ENCODE results near the gene KIF4A.

DNA sequence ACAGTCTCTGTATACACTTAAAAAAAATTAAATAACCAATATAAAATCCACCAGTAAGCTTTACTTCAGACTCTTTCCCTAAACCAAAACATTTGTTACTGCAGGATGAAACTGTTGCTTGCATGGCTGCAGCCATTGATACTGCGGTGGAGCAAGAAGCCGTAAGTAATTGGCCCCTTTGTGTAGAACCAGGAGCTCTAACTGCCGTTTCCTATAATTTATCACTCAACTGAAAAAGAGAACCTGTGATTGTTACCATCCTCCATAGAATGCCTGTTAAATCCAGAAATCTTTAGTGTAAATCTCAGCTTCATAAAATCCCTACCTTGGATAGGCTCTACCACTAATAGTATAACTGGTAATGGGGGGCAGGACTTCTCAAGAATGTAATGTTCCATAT is 62.6 kb downstream of the KIF4A start:
- TF ChIP-seq, protein P1, sequence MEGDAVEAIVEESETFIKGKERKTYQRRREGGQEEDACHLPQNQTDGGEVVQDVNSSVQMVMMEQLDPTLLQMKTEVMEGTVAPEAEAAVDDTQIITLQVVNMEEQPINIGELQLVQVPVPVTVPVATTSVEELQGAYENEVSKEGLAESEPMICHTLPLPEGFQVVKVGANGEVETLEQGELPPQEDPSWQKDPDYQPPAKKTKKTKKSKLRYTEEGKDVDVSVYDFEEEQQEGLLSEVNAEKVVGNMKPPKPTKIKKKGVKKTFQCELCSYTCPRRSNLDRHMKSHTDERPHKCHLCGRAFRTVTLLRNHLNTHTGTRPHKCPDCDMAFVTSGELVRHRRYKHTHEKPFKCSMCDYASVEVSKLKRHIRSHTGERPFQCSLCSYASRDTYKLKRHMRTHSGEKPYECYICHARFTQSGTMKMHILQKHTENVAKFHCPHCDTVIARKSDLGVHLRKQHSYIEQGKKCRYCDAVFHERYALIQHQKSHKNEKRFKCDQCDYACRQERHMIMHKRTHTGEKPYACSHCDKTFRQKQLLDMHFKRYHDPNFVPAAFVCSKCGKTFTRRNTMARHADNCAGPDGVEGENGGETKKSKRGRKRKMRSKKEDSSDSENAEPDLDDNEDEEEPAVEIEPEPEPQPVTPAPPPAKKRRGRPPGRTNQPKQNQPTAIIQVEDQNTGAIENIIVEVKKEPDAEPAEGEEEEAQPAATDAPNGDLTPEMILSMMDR (IDR thresholded peaks at IDR 0.05), result no peak
- TF ChIP-seq EP300 (IDR thresholded peaks at IDR 0.05) (no peak), POLR2AphosphoS5 (IDR thresholded peaks at IDR 0.05) (no peak)

Measured in gastroesophageal sphincter (tissue), 3 donors.